Embryonic facial prominence (tissue), 1 donor: ENCODE results near the gene ZBTB1.
"Not testable (repeated sequence)": the region's sequence is repeated elsewhere in the genome, so short reads cannot be mapped to it uniquely, and the experiment has no call there.

Source experiments
- DNase-seq: peaks from one replicate; pipeline ENCODE4 v3.0.0-alpha.2; 2016; ENCODE audit errors: extremely low spot score

Gene ZBTB1

GRCh38 chr14:64569646-64570045, 65.1 kb downstream of the ZBTB1 start:
- not testable (repeated sequence) for DNase-seq

GRCh38 chr14:64572386-64573104, 68.0 kb downstream of the ZBTB1 start:
- DNase-seq: no peak

- peak; percentile 42 for DNase-seq
Observed at GRCh38 chr14:64573109-64573508, 68.5 kb downstream of the ZBTB1 start.
